LNCaP clone FGC (cell line): Measurements from ENCODE around the gene FTSJ3.
A peak's percentile ranks its signal among the peaks of the same experiment; 100 is the strongest.
"Not testable (repeated sequence)": the region's sequence is repeated elsewhere in the genome, so short reads cannot be mapped to it uniquely, and the experiment has no call there.

Experiments used
- DNase-seq: peaks from one replicate; pipeline ENCODE4 v3.0.0-alpha.2; 2011; ENCODE audit warnings: low read depth
- H3K4me3 ChIP-seq: 2 replicates; pipeline ENCODE4 v1.5.1; 2011; ENCODE audit warnings: mild to moderate bottlenecking, low read depth, low read length, control low read depth
- TF ChIP-seq, protein P1 (sequence below): IDR thresholded peaks from 2 replicates; pipeline ENCODE4 v1.5.1; 2012; ENCODE audit warnings: mild to moderate bottlenecking; ENCODE audit not compliant: control insufficient read depth, insufficient read depth; ENCODE audit errors: extremely low read depth

The FTSJ3 gene

DNA sequence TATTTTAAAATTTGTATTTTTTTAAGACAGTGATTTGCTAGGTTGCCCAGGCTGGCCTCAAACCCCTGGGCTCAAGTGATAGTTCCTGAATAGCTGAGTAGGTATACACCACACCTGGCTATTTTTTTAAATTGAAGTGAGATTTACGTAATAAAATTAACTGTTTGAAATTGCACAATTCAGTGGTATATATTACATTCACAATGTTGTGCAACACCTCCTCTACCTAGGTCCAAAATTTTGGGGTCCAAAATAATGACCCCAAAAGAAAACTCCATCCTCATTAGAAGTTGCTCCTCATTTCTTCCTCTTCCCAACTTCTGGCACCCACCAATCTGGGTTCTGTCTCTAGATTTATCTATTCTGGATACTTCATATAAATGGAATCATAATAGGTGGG, 18.0 kb upstream of the FTSJ3 start:
- DNase-seq, result no peak
- H3K4me3 ChIP-seq, result no peak overlapping the region
- TF ChIP-seq, protein P1, sequence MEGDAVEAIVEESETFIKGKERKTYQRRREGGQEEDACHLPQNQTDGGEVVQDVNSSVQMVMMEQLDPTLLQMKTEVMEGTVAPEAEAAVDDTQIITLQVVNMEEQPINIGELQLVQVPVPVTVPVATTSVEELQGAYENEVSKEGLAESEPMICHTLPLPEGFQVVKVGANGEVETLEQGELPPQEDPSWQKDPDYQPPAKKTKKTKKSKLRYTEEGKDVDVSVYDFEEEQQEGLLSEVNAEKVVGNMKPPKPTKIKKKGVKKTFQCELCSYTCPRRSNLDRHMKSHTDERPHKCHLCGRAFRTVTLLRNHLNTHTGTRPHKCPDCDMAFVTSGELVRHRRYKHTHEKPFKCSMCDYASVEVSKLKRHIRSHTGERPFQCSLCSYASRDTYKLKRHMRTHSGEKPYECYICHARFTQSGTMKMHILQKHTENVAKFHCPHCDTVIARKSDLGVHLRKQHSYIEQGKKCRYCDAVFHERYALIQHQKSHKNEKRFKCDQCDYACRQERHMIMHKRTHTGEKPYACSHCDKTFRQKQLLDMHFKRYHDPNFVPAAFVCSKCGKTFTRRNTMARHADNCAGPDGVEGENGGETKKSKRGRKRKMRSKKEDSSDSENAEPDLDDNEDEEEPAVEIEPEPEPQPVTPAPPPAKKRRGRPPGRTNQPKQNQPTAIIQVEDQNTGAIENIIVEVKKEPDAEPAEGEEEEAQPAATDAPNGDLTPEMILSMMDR, result no peak

DNA sequence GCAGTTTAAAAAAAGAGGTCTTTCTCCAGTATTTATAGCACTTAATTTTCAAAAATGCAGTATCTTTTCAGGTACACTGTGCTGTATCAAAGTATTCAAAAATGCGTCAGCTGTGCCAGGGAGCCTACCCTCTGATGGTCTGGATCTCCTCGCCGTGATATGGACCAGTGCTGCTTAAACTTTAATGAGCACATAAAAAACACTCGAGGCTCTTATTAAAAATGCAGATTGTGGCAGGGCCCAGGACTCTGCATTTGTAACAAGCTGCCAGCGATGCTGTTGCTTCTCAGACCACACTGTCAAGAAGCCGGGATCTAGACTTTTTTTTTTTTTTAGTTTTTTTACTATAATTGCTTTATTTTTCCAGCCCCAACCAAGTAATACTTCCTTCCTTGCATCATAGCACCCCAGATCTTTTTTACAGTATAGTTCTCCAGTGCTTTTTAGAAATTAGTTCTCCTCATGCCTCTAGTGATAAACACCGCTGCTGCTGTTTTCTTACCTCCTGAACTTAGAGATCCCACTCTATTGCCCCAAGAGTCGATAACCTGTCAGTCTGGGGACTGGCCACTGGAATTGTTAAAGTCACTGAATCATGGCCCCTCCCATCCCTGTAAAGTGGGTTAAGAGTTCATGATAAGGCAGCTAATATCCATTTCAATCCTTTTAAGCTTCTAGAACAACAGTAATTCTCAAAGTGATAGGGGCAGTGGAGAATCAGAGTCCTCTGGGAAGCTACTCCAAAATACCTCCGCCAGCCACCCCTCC, 16.6 kb upstream of the FTSJ3 start:
- TF ChIP-seq, protein P1, result no peak
- peak overlapping the region; percentile 94 for H3K4me3 ChIP-seq
- no peak for DNase-seq

DNA sequence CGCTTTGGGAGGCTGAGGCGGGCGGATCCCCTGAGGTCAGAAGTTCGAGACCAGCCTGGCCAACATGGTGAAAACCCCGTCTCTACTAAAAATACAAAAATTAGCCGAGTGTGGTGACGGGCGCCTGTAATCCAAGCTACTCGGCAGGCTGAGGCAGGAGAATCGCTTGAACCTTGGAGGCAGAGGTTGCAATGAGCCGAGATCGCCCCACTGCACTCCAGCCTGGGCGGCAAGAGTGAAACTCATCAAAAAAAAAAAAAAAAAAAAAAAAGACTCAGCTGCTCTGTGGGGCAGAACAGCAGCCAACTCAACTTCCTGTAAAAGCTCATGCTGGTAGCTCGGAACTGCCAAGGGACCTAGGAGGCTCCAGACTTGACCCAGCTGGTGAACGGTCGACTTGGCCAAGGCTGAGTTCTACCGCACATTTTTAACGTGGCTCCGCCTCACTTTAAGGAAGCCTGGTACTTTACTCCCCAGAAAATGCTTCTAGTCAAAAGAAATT, 16.0 kb upstream of the FTSJ3 start:
- not testable (repeated sequence) for DNase-seq
- peak overlapping the region; percentile 94 for H3K4me3 ChIP-seq

DNA sequence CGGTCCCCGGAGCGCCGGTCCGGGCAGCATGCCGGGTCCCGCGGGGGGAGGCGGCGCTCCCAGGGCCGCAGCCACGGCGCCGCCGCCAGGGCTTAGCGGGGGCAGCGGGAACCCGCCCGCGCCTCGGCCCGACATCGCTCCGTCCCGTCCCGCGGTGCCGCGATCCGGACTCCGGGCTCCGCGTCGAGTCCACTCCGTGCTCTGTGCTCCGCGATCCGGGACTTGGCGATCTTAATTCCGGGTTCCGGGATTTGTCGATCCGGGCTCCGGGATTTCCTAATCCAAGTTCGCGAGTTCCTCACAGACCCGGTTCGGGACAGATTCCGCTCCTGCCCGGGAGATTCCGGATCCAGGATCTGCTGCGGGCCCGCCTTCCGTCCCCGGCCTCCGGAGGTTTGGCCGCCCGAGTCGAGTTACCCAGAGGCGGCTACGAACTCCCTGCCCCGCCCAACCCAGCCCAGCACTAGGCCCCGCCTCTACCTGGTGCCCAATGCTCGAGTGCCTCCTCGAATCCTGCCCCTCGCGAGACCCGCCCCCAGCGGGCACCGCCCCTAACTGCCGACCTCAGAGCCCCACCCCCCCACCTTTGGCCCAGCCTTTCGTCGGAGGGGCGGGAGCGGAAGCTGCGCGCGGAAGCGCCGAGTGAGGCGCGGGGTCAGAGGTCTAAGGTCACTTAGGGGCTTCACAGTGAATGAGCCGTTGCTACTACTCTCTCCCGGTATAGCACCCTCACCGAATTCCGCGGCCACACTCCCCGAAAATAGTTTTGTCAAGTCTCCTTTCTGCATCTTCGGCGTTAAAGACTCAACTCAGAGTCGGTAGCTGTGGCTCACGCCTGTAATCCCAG, 15.3 kb upstream of the FTSJ3 start, which contains the start of gene SMARCD2:
Gene SMARCD2, minus strand, starts transcription at position 146 of the 847 bp plus-strand sequence. Its CDS starts 11 bp downstream, at position 135.
- TF ChIP-seq, protein P1, result no peak
- peak within 1 kb of the TSS; percentile 94 for H3K4me3 ChIP-seq
- peak; percentile 99 for DNase-seq

DNA sequence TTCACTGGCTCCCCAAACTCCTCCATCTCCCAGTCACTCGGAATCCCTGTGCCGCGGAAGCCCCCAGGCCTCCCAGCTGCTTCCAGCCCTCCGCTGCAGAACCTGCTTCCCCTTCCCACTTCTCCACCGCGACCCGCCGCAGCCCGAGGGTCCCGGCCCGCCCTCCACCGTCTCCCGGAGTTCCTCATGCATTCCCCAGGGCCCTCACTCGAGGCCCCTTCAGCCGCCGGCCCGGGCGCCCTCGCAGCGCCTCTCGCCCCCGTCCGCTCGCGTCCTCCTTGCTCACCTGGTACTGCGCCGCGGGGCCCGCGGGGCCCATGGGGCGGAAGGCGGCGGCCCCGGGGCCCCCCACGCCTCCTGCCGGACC, 14.7 kb upstream of the FTSJ3 start:
- TF ChIP-seq, protein P1, result no peak
- DNase-seq, result no peak
- peak overlapping the region; percentile 94 for H3K4me3 ChIP-seq

DNA sequence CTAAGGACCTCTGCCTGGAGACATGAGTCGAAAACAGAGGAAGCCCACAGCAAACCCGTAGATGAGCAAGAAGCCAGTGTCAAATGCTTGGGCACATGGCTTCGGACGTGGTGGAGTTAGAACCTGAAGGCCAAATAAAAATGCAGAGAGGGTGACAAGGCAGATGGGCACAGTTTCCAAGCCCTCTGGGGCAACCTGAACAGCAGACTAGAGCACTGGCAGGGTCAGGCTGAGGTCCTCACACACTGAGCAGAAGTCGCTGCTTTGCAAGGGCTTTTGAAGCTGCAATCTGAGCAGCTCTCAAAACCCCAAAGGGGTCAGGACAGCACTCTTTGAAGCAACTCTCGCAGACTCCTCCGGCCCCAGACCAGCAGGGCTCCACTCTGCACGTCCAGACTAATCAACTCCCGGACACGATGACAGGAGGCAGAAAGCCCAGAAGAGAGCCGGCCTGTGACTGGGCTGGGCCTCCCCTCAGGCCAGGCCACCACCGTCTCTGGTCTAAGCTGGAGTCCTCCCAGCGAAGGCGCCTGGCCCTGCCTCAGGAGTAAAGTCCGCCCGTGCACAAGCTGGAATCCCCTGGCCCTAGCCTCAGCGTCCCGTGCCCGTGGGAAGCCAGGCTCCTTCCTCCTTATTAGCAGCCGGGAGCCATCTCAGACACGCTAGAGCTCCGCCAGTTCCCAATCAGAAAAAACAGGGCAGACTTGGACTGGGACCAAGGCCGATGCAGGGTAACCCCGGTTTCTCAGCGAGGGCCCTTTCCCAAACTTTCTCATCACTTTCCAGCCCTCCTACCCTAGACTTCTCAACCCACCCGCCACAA, 14.1 kb upstream of the FTSJ3 start:
- TF ChIP-seq, protein P1, result no peak
- DNase-seq, result no peak
- peak overlapping the region; percentile 94 for H3K4me3 ChIP-seq
